Cerebellar cortex (tissue), 1 donor: Measurements from ENCODE around the gene ZNF584.
"Not testable (repeated sequence)": the region's sequence is repeated elsewhere in the genome, so short reads cannot be mapped to it uniquely, and the experiment has no call there.

Experiments used
- DNase-seq: peaks from one replicate; pipeline ENCODE4 v3.0.0-alpha.2; 2015; ENCODE audit warnings: low spot score

Gene ZNF584

DNA sequence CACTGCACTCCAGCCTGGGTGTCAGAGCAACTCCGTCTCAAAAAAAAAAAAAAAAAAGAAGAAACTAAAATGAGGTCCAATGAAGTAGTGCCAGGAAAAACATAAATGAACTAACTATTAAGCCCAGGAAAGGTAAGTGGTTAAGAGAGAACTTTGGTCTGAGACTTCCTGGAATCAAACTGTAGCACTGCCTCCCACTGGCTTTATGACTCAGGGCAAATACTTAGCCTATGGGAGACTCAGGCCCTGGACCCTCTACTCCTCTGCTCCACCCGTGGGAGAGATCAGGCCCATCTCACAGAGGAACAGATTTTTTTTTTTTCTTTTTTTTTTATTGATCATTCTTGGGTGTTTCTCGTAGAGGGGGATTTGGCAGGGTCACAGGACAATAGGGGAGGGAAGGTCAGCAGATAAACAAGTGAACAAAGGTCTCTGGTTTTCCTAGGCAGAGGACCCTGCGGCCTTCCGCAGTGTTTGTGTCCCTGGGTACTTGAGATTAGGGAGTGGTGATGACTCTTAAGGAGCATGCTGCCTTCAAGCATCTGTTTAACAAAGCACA, 4.5 kb upstream of the ZNF584 start:
- DNase-seq = not testable (repeated sequence)

DNA sequence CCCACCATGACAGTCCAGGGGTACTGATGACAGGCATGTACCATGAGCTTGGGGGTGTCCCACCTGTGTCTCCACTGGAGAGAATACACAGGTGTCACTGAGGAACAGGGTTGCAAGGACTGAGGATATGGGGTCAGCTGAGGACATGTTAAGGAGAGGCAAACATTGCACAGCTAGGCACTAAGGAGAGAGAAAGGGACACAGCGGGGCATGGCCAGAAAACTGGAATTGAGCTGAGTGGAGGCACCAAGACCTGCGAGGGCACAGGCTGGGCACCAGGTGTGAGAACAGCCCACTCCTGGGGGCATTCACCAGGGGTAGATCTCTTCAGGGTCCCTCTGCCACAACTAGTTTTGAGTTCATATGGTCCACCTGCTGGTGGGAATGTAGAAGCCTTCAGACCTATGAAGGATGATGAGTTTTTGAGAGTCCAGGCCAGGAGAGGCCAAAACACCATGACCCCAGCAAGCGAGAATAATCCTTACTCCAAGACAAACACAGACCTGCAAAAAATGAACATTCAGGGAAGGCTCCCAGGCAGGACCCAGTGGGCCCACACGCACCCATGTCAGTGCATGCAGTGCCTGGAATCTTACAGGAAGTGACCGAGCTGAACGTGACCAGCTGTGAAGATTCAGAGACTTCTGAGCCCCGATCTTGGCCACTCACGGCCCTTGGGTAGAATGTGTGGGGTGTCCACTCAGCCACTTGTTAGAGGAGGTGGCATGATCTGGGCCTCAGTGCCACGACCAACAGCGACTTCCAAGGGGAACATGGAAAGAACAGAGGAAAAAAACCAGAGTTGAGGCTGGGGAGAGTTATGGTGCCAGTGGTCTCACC, 1.4 kb upstream of the ZNF584 start:
- peak; percentile 50 for DNase-seq

DNA sequence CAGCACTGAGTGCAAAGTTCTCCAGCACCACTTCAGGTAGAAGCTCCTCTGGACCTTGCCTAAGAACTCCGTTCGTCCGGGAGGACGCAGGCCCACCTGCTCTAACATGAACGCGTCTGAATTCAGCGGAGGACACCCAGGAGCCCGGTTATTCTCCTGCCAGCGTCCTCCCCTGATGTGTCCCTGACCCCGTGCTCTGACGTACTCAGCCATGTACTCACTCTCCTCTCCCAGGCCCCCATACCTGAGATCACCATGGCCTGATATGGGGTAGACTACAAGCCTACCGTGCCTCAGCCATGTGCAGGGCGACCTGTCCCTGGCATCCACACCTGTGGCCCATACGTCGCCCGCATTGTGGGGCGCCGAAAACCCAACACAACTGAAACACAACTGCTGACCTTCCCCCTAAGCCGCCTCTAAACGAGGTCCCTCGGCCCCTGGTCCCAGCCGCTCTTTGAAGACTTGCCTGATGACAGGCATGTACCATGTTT, 744 bp upstream of the ZNF584 start:
- peak; percentile 22 for DNase-seq

DNA sequence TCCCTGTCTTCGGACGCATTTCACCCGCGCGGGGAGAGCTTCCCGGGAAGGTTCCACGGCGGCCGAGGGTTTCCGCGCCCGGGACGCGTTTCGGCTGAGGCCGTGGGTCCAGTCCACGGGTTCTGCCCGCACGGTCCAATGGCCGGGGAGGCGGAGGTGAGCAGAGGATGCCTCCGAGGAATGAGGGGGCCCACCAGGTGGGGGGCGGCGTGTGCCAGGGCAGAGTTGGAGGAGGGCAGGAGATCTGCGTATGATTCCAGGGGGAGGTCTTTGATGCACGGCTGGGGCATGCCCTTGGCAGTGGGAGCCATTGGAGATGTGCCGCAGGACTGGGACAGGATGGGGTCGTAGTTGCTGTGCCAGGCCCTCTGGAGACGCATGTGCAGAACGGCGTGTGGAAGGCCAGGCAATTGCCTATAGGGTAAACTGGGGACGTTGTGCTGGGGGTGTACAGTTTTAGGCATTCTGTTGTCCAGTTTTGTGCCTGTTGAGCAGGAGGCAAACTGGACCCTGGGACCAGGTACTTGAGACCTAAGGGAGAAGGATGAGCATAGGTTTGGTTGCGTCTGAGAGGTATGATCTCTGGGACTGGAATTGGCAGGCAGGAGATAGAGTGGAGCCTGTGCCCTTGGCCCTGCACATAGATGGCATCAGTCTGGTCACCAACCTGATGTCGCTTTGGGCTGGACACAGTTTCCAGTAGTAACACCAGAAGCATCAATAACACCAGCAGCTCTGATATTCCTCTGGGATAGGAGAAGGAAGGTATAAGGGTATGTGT, 751 bp downstream of the ZNF584 start:
- DNase-seq = peak; percentile 45

DNA sequence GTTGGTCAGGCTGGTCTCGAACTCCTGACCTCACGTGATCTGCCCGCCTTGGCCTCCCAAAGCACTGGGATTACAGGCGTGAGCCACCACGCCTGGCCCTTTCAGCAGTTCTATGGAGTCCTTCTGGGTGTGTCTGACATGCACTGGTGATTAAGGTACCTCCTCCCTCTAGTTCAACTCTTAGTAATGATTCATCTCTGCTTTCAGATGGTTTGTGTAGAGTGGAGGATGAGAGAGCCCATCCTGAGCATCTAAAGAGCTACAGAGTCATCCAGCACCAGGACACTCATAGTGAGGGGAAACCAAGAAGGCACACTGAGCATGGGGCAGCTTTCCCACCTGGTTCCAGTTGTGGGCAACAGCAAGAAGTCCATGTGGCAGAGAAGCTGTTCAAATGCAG, 8.2 kb downstream of the ZNF584 start:
- DNase-seq = no peak

DNA sequence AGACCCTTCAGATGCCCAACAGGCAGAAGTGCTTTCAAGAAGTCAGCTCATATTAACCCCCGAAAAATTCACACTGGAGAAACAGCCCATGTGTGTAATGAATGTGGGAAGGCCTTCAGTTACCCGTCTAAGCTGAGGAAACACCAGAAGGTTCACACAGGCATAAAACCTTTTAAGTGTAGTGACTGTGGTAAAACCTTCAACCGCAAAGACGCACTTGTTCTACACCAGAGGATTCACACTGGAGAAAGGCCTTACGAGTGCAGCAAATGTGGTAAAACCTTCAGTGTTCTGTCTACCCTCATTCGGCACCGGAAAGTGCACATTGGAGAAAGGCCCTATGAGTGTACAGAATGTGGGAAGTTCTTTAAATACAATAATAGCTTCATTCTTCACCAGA, 8.6 kb downstream of the ZNF584 start:
- no peak for DNase-seq

DNA sequence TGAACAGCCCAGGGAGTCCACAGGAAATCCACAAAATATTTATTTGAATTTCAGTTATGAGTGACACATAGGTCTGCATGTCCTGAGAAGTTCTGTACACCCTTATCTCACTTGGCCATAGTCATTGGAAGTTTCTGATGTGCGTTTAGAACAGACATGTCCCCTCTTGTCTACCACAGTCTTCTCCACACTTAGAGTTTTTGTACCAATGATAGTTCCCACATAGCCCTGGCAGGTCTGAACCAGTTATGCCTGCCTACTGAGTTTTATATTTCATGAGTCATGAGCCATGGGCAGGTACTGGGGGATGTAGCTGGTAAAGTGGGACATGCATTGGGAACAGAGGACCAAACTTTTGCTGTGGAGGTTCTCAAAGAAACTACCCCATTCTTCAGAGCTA, 20.2 kb downstream of the ZNF584 start:
- DNase-seq = no peak

DNA sequence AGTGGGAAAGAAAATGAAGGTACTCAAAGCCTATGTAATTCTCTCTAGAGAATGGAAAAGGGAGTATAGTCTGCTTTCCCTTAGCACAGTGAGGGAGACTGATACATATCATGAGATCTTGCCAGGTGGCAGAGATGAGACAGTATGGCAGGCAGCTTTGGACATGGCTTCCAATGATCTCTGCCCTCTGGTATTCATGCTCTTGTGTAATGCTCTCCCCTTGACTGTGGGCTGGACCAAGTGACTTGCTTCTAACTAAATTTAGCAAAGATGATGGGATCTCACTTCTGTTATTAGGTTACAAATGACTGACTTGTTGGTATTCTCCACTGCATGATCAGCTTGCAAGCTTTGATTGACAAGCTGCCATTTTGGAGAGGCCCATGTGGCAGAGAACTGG, 21.3 kb downstream of the ZNF584 start:
- no peak for DNase-seq

DNA sequence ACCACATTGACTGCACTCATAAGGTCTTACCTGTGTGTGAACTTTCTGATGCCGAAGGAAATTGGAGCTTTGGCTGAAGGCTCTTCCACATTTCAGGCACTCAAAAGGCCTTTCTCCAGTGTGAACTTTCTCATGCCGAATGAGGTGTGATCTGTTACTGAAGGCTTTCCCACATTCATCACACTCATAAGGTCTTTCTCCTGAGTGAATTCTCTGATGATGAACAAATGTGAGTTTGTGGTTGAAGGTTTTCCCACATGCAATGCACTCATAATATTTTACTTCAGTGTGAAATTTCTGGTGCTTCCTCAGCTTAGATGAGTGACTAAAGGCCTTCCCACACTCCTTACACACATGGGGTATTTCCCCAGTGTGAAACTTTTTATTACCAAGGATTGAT, 25.8 kb downstream of the ZNF584 start:
- no peak for DNase-seq

DNA sequence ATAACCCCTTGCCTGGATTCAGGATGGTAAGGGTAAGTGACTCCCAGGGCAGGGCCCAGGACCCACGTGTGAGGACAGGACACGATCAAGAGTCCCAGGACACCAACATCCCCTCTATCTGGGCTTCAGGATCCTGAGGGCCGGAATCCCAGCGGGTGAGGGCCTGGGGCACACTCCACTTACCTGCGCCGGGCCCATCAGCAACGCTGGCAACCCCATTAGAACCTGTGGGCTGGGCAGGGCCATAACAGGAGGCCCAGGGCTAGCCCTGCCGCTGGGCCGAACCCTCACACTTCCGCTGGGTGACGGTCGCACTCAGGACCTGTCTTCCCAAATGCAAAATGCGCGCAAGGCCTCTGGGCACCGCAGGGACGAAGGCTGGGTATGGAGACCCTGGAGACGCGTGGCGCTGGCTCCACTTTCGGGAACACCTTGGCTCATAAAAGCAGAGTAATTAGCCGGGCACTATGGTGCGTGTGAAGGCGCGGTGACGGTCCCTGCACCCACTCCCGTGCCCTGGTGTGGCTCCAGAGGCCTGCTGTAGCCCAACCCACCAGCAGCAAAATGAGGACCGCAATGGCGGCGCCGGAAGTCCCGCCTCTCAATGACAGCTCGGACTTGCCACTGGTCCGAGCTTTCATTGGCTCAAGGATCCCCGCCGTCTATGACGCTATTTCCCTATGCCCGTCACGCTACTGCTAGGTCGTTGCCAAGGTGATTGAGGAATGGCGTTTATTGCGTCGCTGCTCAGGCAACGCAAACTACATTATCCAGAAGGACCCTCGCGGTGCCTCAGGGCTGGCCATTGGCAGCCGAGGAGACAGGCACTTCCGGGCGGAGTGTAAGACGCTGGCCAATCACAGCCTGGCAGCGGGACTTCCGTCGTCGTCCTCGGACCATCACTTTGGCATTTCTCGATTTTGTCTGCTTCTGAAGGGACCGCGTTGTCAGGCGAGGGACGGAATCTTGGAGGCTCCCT, 31.4 kb downstream of the ZNF584 start, which contains the start of gene ZNF132:
Gene ZNF132, minus strand, starts transcription at position 578 of the 979 bp plus-strand sequence. Its CDS starts 332 bp downstream, at position 246.
- DNase-seq = peak; percentile 100

DNA sequence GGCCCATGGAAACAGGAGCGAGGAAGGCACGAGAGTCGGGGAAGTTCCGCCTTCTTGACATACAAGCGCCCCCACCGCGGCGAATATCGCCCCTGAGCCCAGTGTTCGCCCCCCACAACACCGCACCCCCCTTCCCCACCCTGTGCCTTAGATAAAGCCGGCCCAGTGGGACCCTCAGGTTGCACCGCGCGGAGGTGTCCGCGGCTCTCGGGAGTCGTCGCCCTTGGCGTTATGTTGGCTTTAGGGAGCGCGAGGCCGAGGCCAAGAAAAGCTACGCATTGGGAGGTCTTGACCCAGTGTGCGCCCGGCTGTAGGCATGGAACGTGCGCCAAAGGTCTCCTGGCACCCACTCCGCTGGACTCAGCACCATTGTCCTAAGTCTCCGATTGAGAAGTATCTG, 32.1 kb downstream of the ZNF584 start:
- DNase-seq = no peak

DNA sequence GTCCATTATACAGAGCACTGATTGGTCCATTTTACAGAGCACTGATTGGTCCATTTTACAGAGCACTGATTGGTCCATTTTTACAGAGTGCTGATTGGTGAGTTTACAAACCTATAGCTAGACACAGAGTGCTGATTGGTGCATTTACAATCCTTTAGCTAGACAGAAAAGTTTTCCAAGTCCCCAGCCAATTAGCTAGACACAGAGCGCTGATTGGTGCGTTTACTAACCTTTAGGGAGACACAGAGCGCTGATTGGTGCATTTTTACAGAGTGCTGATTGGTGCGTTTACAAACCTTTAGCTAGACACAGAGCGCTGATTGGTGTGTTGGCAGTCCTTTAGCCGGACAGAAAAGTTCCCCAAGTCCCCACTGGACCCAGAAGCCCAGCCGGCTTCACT, 34.5 kb downstream of the ZNF584 start:
- DNase-seq = not testable (repeated sequence)

DNA sequence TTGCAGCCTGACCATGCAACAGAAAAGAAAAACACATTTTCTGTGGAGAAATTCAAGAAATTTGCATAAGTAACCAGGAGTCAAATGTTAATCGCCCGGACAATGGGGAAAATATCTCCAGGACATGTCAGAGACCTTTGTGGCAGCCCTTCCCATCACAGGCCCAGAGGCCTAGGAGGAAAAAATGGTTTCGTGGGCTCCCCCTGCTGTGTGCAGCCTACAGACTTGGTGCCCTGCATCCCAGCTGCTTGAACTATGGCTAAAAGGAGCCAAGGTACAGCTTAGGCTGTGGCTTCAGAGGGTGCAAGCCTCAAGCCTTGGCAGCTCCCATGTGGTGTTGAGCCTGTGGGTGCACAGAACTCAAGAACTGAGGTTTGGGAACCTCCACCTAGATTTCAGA, 40.4 kb downstream of the ZNF584 start:
- not testable (repeated sequence) for DNase-seq

DNA sequence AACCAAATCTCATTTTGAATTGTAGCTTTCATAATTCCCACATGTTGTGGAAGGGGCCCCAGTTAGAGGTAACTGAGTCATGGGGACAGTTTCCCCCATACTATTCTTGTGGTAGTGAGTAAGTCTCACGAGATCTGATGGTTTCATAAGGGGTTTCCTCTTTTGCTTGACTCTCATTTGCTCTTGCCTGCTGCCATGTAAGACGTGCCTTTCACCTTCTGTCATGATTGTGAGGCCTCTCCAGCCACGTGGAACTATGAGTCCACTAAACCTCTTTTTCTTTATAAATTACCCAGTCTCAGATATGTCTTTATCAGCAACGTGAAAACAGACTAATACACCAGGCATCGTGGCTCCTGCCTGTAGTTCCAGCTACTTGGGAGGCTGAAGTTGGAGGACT, 41.5 kb downstream of the ZNF584 start:
- not testable (repeated sequence) for DNase-seq

DNA sequence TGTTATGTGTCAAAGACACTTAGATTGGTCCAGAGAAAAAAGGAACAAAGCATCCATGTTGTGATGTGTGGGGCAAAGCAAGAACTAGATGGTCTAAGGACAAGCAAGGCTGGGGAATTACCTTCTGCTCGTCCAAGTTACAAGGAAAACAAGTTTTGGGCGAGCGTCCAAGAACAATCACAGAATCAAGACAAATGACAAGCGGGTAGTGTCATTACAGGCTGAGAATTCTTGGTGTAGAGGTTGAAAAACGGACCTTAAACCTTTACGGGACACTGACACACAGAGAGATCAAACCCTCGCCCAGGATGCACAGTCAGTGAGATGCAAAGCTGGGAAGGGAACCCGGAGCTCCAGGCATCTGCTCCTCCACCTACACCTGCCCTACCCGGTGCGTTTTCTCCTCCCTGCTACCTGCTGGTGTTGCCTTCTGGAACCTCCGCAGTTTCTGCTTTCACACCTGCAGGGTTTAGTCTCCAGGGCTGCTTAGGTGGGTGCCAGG, 42.5 kb downstream of the ZNF584 start:
- DNase-seq = no peak

DNA sequence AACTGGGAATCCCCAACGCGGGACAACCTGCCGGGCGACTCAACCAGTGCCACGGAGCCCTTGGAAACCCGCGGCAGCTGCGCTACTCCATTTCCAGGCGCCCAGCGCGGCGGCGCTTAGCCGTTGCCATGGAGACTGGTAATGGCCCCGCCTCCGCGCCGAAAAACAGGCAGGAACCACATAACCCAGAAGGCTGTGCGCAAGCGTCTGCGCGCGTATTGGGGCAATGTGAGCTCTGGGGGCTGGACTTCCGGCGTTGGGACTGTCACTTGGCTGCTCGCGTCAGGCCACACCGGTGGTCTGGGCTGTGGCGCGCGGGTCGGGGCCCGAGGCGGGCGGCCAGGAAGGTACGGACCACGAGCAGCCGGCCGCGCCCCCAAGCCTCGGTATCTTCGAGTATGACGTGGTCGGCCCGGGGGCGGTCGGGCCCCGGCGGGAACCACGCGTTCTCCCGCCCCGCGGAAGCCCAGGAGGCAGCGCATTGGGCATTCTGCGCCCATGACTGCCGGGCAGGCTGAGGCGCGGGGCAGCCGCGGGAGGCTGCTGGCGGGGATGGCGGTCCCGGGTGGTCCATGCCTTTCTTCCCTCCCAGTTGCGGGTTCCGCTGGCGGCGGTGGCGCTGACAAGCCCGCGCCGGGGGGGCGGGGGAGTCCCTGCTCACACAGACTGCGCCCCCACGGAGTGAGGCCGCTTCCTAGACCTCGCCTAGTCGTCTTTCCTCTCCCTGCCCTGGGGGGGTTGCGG, 43.1 kb downstream of the ZNF584 start, which contains the start of gene ZNF324B:
Gene ZNF324B, plus strand, starts transcription at position 265 of the 744 bp plus-strand sequence. CDS start 2,080 bp downstream, outside the sequence.
- peak; percentile 99 for DNase-seq

DNA sequence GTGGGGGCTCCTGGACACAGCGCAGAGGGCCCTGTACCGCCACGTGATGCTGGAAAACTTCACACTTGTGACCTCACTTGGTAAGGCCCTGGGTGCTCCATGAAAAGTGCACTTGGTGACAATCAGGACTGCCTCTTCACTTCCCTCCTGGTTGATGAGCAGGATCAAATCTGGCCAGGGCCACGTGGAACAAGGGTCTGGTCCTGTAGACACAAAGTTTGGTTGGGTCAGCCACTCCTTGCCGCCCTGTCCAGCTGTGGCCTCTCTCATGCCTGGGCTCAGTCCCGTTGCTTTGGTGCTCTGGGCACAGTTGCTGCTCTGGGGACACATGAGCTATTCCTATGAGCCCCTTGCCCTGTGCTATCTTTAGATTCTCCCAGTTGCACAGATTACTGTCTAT, 45.3 kb downstream of the ZNF584 start:
- DNase-seq = no peak

DNA sequence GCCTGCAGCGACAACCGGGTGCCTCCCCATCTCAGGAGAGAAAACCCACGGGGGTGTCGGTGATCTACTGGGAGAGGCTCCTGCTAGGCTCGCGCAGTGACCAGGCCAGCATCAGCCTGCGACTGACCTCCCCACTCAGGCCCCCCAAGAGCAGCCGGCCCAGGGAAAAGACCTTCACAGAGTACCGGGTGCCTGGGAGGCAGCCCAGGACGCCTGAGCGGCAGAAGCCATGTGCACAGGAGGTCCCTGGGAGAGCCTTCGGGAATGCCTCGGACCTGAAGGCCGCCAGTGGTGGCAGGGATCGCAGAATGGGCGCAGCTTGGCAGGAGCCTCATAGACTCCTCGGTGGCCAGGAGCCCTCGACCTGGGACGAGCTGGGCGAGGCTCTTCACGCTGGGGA, 46.9 kb downstream of the ZNF584 start:
- DNase-seq = no peak

DNA sequence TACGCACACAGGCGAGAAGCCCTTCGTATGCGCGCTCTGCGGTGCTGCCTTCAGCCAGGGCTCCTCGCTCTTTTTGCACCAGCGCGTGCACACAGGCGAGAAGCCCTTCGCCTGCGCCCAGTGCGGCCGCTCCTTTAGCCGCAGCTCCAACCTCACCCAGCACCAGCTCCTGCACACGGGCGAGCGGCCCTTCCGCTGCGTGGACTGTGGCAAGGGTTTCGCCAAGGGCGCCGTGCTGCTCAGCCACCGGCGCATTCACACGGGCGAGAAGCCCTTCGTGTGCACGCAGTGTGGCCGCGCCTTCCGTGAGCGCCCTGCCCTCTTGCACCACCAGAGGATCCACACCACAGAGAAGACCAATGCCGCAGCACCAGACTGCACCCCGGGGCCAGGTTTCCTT, 47.7 kb downstream of the ZNF584 start:
- no peak for DNase-seq

DNA sequence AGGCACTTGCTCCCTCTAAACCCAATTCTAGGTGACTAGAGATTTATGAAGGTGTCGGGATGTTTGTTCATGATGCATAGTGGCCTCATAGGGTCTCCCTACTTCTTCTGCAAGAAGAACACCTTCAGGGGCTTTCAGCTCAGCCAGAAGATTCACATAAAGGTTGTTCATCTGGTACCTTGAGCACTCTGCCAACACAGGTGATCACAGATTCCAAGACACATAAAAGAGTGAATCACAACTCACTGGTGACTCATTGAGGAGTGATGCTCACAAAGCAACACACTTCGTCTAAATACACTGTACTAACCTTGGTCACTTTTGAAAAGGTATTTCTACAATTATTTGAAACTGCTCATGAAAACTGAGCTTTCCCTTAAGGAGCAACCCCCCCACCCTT, 51.6 kb downstream of the ZNF584 start:
- no peak for DNase-seq
